K562 (cell line): ENCODE data around the gene CSF2. TPM values are rescaled to one million over a fixed set of nuclear protein-coding genes. Genes with fewer than 3 reads are reported as not detected.
A peak's percentile ranks its signal among the peaks of the same experiment; 100 is the strongest.

Experiments
- BRD9 ChIP-seq: fragments of 450-650 bp; IDR thresholded peaks from 2 replicates; pipeline ENCODE4 v1.6.1; 2018; ENCODE audit warnings: low read depth; ENCODE audit not compliant: partially characterized antibody
- HDGF ChIP-seq: fragments of 450-650 bp; IDR thresholded peaks from 2 replicates; pipeline ENCODE4 v1.6.1; 2016
- HNRNPLL ChIP-seq: fragments of 200-400 bp; formaldehyde crosslinking; IDR thresholded peaks from 2 replicates; pipeline ENCODE4 v1.6.1; 2017; ENCODE audit warnings: low read length, low read depth, mild to moderate bottlenecking; ENCODE audit not compliant: poor library complexity, severe bottlenecking
- MED1 ChIP-seq: sonication (generic); formaldehyde crosslinking; IDR thresholded peaks from 2 replicates; pipeline ENCODE4 v1.8.1; 2023; ENCODE audit warnings: missing genetic modification reagents, borderline replicate concordance
- NFIX ChIP-seq: fragments of 250-450 bp; sonication (Bioruptor Pico); IDR thresholded peaks from 2 replicates; pipeline ENCODE4 v1.4.0; 2020; ENCODE audit warnings: low read depth, mild to moderate bottlenecking, moderate library complexity
- RBBP5 ChIP-seq: fragments of 200-600 bp; sonication (generic); IDR thresholded peaks from 2 replicates; pipeline ENCODE4 v1.6.1; 2012; ENCODE audit warnings: borderline replicate concordance, mild to moderate bottlenecking, low read length, control low read depth, inconsistent platforms; ENCODE audit not compliant: insufficient read depth, poor library complexity, severe bottlenecking
- ZNF384 ChIP-seq: IDR thresholded peaks from 2 replicates; pipeline ENCODE4 v1.6.1; 2012; ENCODE audit warnings: low read depth, low read length, improper control_type of control experiment
- ZNF76 ChIP-seq: fragments of 250-450 bp; sonication (Bioruptor Pico); IDR thresholded peaks from 2 replicates; pipeline ENCODE4 v1.4.0; 2020; ENCODE audit warnings: mild to moderate bottlenecking, moderate library complexity, borderline replicate concordance
- polyA plus RNA-seq, 8 experiments: library from polyadenylated mRNA; depleted of rRNA in 4 of 8; stranded (reverse) in 5 of 8; unstranded in 3 of 8; fragments of >200 nt; fragmentation: Nextera tagmentation in 2 of 8; fragmentation: Illumina TruSeq in 1 of 8; extraction: Ambion mirVana in 2 of 8; extraction: Trizol in 1 of 8; gene quantifications; 2 replicates each; pipeline versions ENCODE4 v1.2.1 to v1.2.3, GENCODE V29; 2011 to 2014; ENCODE audit warnings: inconsistent platforms in 1 of 8, missing spikeins in 1 of 8
- total RNA-seq, 7 experiments: library from RNA; depleted of rRNA in 6 of 7; stranded (reverse); fragments of >200 nt in 6 of 7; fragmentation: Illumina TruSeq in 2 of 7; extraction: Trizol in 2 of 7; gene quantifications; 2 replicates each; pipeline versions ENCODE4 v1.2.1 to v1.2.3, GENCODE V29; 2011 to 2021; ENCODE audit warnings: low replicate concordance in 1 of 7
- TF ChIP-seq, protein P1 (sequence below): fragments of 450-650 bp; IDR thresholded peaks from 2 replicates; pipeline ENCODE4 v1.6.1; 2016
- TF ChIP-seq, protein P2 (sequence below), 2 experiments: fragments of 450-650 bp in 1 of 2; sonication (generic) in 1 of 2; formaldehyde crosslinking in 1 of 2; IDR thresholded peaks; 2 replicates each; pipeline versions ENCODE4 v1.7.1 to v1.9.0; 2016 to 2022; ENCODE audit warnings: inconsistent platforms in 1 of 2, mild to moderate bottlenecking in 1 of 2, missing genetic modification reagents in 1 of 2
- TF ChIP-seq, protein P3 (sequence below): fragments of 250-450 bp; sonication (Bioruptor Pico); IDR thresholded peaks from 2 replicates; pipeline ENCODE4 v1.5.0; 2021; ENCODE audit warnings: mild to moderate bottlenecking, moderate library complexity
- TF ChIP-seq, protein P4 (sequence below): sonication (generic); IDR thresholded peaks from 2 replicates; pipeline ENCODE4 v1.6.1; 2016

Gene CSF2
- total and polyA plus RNA-seq, 9 of the 15 experiments (the other 6 are each of a cell fraction or from before 2014, with no cell fraction given): 0.25 to 0.29 TPM; not detected in 7

- TF ChIP-seq NFIX (CRISPR knock-in tag) (peak; percentile 61; the same call in 1 of the 2 replicates), ZNF76 (CRISPR knock-in tag) (no peak), HNRNPLL (no peak), MED1 (CRISPR knock-in tag) (no peak), ZNF384 (peak; percentile 42; the same call in 1 of the 2 replicates), HDGF (no peak), BRD9 (no peak), RBBP5 (peak; percentile 77)
- TF ChIP-seq, protein P1, sequence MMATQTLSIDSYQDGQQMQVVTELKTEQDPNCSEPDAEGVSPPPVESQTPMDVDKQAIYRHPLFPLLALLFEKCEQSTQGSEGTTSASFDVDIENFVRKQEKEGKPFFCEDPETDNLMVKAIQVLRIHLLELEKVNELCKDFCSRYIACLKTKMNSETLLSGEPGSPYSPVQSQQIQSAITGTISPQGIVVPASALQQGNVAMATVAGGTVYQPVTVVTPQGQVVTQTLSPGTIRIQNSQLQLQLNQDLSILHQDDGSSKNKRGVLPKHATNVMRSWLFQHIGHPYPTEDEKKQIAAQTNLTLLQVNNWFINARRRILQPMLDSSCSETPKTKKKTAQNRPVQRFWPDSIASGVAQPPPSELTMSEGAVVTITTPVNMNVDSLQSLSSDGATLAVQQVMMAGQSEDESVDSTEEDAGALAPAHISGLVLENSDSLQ: peak; percentile 69
- TF ChIP-seq, protein P2, sequence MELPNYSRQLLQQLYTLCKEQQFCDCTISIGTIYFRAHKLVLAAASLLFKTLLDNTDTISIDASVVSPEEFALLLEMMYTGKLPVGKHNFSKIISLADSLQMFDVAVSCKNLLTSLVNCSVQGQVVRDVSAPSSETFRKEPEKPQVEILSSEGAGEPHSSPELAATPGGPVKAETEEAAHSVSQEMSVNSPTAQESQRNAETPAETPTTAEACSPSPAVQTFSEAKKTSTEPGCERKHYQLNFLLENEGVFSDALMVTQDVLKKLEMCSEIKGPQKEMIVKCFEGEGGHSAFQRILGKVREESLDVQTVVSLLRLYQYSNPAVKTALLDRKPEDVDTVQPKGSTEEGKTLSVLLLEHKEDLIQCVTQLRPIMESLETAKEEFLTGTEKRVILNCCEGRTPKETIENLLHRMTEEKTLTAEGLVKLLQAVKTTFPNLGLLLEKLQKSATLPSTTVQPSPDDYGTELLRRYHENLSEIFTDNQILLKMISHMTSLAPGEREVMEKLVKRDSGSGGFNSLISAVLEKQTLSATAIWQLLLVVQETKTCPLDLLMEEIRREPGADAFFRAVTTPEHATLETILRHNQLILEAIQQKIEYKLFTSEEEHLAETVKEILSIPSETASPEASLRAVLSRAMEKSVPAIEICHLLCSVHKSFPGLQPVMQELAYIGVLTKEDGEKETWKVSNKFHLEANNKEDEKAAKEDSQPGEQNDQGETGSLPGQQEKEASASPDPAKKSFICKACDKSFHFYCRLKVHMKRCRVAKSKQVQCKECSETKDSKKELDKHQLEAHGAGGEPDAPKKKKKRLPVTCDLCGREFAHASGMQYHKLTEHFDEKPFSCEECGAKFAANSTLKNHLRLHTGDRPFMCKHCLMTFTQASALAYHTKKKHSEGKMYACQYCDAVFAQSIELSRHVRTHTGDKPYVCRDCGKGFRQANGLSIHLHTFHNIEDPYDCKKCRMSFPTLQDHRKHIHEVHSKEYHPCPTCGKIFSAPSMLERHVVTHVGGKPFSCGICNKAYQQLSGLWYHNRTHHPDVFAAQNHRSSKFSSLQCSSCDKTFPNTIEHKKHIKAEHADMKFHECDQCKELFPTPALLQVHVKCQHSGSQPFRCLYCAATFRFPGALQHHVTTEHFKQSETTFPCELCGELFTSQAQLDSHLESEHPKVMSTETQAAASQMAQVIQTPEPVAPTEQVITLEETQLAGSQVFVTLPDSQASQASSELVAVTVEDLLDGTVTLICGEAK (IDR thresholded peaks at IDR 0.05): no peak
- TF ChIP-seq, protein P2 (CRISPR knock-in tag; IDR thresholded peaks at IDR 0.05): no peak
- TF ChIP-seq, protein P3, sequence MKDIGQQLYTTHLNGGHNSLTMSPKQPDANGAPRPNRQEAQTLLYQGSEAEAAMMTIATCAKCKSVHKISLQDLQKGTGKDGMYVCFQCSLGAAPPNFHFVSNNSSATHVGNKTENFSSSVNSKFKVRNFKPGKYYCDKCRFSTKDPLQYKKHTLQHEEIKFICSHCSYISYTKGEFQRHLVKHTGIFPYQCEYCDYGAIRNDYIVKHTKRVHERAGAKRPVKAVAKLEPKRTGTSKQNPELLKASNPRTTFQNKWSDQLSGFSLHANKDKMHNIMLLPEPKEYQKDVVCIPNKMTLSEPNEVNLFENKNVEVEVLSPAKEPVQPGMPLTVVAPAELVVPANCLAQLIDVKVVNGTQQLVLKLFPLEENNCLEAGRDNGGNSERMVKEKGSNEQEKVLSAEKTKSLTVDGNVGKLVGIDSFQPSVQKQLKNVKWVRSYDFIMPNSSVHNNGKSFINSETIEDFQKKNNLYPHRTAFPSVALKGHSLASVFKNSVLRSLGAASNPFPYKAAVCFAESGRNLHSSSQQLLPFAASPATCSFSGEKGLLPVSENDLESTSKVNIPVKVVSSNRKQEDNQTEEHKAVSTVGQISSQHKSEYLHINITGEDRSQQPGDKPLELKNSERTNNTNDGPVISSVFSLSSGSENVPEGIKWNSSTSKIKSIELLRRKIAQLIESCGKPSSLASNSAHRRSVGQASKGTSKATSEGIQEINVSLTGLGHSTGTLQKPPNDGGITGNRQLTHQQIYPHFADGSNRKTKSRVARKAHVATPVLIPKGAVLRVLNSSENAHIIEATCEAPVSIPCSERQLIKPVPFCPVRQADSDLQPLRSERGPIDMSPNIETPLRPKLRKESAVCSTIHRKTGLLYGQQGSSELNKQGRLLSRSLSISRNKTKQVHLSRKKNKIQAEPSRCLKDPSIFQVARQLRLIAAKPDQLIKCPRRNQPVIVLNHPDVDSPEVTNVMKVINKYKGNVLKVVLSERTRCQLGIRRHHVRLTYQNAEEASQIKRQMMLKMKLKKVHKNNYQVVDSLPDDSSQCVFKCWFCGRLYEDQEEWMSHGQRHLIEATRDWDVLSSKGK (CRISPR knock-in tag): no peak
- TF ChIP-seq, protein P4, sequence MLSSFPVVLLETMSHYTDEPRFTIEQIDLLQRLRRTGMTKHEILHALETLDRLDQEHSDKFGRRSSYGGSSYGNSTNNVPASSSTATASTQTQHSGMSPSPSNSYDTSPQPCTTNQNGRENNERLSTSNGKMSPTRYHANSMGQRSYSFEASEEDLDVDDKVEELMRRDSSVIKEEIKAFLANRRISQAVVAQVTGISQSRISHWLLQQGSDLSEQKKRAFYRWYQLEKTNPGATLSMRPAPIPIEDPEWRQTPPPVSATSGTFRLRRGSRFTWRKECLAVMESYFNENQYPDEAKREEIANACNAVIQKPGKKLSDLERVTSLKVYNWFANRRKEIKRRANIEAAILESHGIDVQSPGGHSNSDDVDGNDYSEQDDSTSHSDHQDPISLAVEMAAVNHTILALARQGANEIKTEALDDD: no peak
These were observed 29.9 kb downstream of the CSF2 start (continued) for GRCh38 chr5:132103332-132103951.
